ENCODE data around the gene CEMIP. TPM values are rescaled to one million over a fixed set of nuclear protein-coding genes. Genes with fewer than 3 reads are reported as not detected.

CEMIP gene
- polyA plus RNA-seq, 1 experiment = 725 TPM

- ChIA-PET CTCF (interaction anchor here (1.1 to 1.7 kb wide), 3 partner anchors 12 to 275 kb away, joined by 3 to 12 read pairs (median 8); no protein-coding TSS in a partner anchor), POLR2A (interaction anchor here (0.6 kb wide), 1 partner anchor 924 kb away, joined by 3 read pairs; no protein-coding TSS in a partner anchor)
These were observed 212.3 kb downstream of the CEMIP start for GRCh38 chr15:80991421-80991820.

GRCh38 chr15:80992006-80992405, 212.8 kb downstream of the CEMIP start:
- DNase-seq (ENCODE audit: low read depth) = no peak
- no peak for TF ChIP-seq CTCF (IDR thresholded peaks at IDR 0.05; ENCODE audit: insufficient read depth, low read depth, low read length)
- Histone ChIP-seq H3K4me3 (ENCODE audit: low read depth, low read length) (no peak overlapping the region), H3K36me3 (ENCODE audit: control insufficient read depth, insufficient read depth, low read length) (no peaks in the 10 kb centered on the region), H3K27me3 (ENCODE audit: control insufficient read depth, insufficient read depth, low read length) (no peaks in the 10 kb centered on the region)
- ChIA-PET POLR2A (interaction anchor here (0.6 kb wide), 1 partner anchor 925 kb away, joined by 3 read pairs; no protein-coding TSS in a partner anchor), CTCF (interaction anchor here (1.1 to 1.7 kb wide), 3 partner anchors 13 to 274 kb away, joined by 3 to 12 read pairs (median 8); no protein-coding TSS in a partner anchor)

More at GRCh38 chr15:80991421-80991820, 212.3 kb downstream of the CEMIP start:
- no peak for DNase-seq (ENCODE audit: low read depth)
- no peaks in the 10 kb centered on the region for H3K27me3 ChIP-seq (ENCODE audit: control insufficient read depth, insufficient read depth, low read length)
- no peak overlapping the region for H3K4me3 ChIP-seq (ENCODE audit: low read depth, low read length)
- peak; percentile 22; the same call in 1 of the 2 replicates for TF ChIP-seq CTCF (IDR thresholded peaks at IDR 0.05; ENCODE audit: insufficient read depth, low read depth, low read length)
- no peaks in the 10 kb centered on the region for H3K36me3 ChIP-seq (ENCODE audit: control insufficient read depth, insufficient read depth, low read length)

GRCh38 chr15:80992441-80992840, 213.3 kb downstream of the CEMIP start:
- Histone ChIP-seq H3K36me3 (ENCODE audit: control insufficient read depth, insufficient read depth, low read length) (no peaks in the 10 kb centered on the region), H3K27me3 (ENCODE audit: control insufficient read depth, insufficient read depth, low read length) (no peaks in the 10 kb centered on the region), H3K4me3 (ENCODE audit: low read depth, low read length) (no peak overlapping the region)
- no peak for TF ChIP-seq CTCF (IDR thresholded peaks at IDR 0.05; ENCODE audit: insufficient read depth, low read depth, low read length)
- CTCF ChIA-PET = interaction anchor here (1.1 kb wide), 1 partner anchor 274 kb away, joined by 8 read pairs; no protein-coding TSS in a partner anchor
- no peak for DNase-seq (ENCODE audit: low read depth)
- POLR2A ChIA-PET = no interaction called here

GRCh38 chr15:80996247-80996646, 217.1 kb downstream of the CEMIP start:
- H3K4me3 ChIP-seq (ENCODE audit: low read depth, low read length) = no peak overlapping the region
- ChIA-PET POLR2A (interaction anchor here (0.7 kb wide), 1 partner anchor 11 kb away, joined by 12 read pairs; no protein-coding TSS in a partner anchor), CTCF (no interaction called here)
- H3K27me3 ChIP-seq (ENCODE audit: control insufficient read depth, insufficient read depth, low read length) = no peaks in the 10 kb centered on the region
- no peaks in the 10 kb centered on the region for H3K36me3 ChIP-seq (ENCODE audit: control insufficient read depth, insufficient read depth, low read length)
- TF ChIP-seq CTCF (IDR thresholded peaks at IDR 0.05; ENCODE audit: insufficient read depth, low read depth, low read length) = peak; percentile 41
- no peak for DNase-seq (ENCODE audit: low read depth)

GRCh38 chr15:80997692-80998091, 218.5 kb downstream of the CEMIP start:
- CTCF ChIA-PET = no interaction called here

More at GRCh38 chr15:80997692-80998091, 218.5 kb downstream of the CEMIP start:
- no peak for TF ChIP-seq CTCF (IDR thresholded peaks at IDR 0.05; ENCODE audit: insufficient read depth, low read depth, low read length)
- Histone ChIP-seq H3K36me3 (ENCODE audit: control insufficient read depth, insufficient read depth, low read length) (peaks cover 4% of the 10 kb centered on the region; the same call in 1 of the 2 replicates), H3K4me3 (ENCODE audit: low read depth, low read length) (no peak overlapping the region), H3K27me3 (ENCODE audit: control insufficient read depth, insufficient read depth, low read length) (no peaks in the 10 kb centered on the region)
- POLR2A ChIA-PET = no interaction called here
- DNase-seq (ENCODE audit: low read depth) = no peak

Measured in BJ (cell line).